ENCODE data around the gene KREMEN2.
A peak's percentile ranks its signal among the peaks of the same experiment; 100 is the strongest.

KREMEN2 gene

GRCh38 chr16:3007059-3007956, 43.2 kb downstream of the KREMEN2 start:
- no peak for DNase-seq

GRCh38 chr16:3007957-3008689, 44.0 kb downstream of the KREMEN2 start:
- peak; percentile 74 for DNase-seq

- no peak for DNase-seq
Measured at GRCh38 chr16:3008690-3009037, 44.6 kb downstream of the KREMEN2 start.

GRCh38 chr16:3009568-3010390, 45.7 kb downstream of the KREMEN2 start:
- DNase-seq = peak; percentile 99

- no peak for DNase-seq
Measured at GRCh38 chr16:3010510-3010909, 46.4 kb downstream of the KREMEN2 start.

- no peak for DNase-seq
Measured at GRCh38 chr16:3012246-3012645, 48.2 kb downstream of the KREMEN2 start.

- peak; percentile 92 for DNase-seq
Measured at GRCh38 chr16:3012828-3013420, 48.8 kb downstream of the KREMEN2 start, which contains the start of gene CLDN9. Gene CLDN9, plus strand, starts transcription at chr16:3012923. Its CDS starts 440 bp downstream, at chr16:3013363.

GRCh38 chr16:3013491-3013951, 49.4 kb downstream of the KREMEN2 start:
- DNase-seq = peak; percentile 81

- DNase-seq = no peak
Measured at GRCh38 chr16:3013998-3014690, 50.1 kb downstream of the KREMEN2 start.

- DNase-seq = no peak
Measured at GRCh38 chr16:3014971-3015370, 50.9 kb downstream of the KREMEN2 start.

GRCh38 chr16:3015865-3016521, 51.9 kb downstream of the KREMEN2 start:
- DNase-seq = no peak

GRCh38 chr16:3017344-3017743, 53.3 kb downstream of the KREMEN2 start:
- no peak for DNase-seq
